Measurements from ENCODE around the gene ARNT2.

GRCh38 chr15:80442728-80443403, 38.7 kb downstream of the ARNT2 start:
- no peak for TF ChIP-seq GATA2 (IDR thresholded peaks at IDR 0.05; ENCODE audit: low read depth, low read length)
- no peak for TF ChIP-seq GATA3 (IDR thresholded peaks at IDR 0.05; ENCODE audit: low read depth, low read length)
